ENCODE measurements around the gene DDR2.

- TF ChIP-seq POLR2A (IDR thresholded peaks at IDR 0.05) (no peak), CTCF (IDR thresholded peaks at IDR 0.05) (no peak), EP300 (IDR thresholded peaks at IDR 0.05) (no peak)
Measured at GRCh38 chr1:162641114-162641513, 8.8 kb downstream of the DDR2 start.
